ENCODE measurements around the gene FAM83E.

DNA sequence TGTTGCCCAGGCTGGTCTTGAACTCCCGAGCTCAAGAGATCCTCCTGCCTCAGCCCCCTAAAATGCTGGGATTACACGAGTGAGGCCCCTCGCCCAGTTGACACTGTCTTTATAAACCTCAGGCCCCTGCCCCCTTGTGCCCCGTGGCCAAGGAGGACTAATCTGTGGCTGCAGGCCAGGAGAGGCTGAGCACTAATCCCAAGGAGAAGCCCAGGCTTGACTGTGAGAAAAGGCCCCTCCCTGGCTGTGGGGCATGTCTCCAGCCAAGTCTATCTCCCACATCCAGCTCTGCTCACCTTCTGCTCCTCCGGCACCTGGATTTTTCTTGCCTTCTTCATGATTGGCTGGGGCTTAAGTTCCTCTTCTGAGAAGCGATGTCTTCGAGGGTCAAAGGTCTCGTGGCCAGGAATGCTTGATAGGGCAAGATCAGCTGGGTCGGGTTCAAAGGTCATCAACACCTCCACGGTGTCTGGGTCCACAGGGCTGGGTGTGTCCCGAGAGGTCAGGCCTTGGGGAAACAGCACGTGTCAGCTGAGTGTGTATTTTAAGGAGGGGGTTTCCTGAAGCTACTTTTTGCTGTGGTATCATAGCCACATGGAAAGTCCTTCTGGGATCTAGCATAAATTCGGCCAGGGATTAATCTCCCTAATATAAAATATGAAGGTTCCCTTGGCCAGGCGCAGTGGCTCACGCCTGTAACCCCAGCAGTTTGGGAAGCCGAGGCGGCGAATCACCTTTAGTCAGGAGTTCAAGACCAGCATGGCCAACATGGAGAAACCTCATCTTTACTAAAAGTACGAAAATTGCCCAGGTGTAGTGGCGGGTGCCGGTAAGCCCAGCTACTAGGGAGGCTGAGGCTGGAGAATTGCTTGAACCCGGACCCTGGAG, 18.5 kb upstream of the FAM83E start:
- TF ChIP-seq HDGF (IDR thresholded peaks at IDR 0.05; ENCODE audit: borderline replicate concordance) (no peak; the same call in 1 of the 2 replicates), BHLHE40 (IDR thresholded peaks at IDR 0.05; ENCODE audit: borderline replicate concordance) (no peak), TARDBP (IDR thresholded peaks at IDR 0.05) (no peak), FOXK2 (IDR thresholded peaks at IDR 0.05) (no peak), NFRKB (IDR thresholded peaks at IDR 0.05) (no peak), PKNOX1 (IDR thresholded peaks at IDR 0.05) (no peak), ZNF384 (IDR thresholded peaks at IDR 0.05) (no peak), ARNT (IDR thresholded peaks at IDR 0.05) (no peak), SUZ12 (IDR thresholded peaks at IDR 0.05) (no peak), ELF4 (IDR thresholded peaks at IDR 0.05) (no peak), FOXM1 (IDR thresholded peaks at IDR 0.05; ENCODE audit: borderline replicate concordance) (no peak), SP1 (IDR thresholded peaks at IDR 0.05) (no peak), LEF1 (IDR thresholded peaks at IDR 0.05; ENCODE audit: borderline replicate concordance) (no peak)
